Measurements from ENCODE around the gene MBOAT7.

MBOAT7 gene

DNA sequence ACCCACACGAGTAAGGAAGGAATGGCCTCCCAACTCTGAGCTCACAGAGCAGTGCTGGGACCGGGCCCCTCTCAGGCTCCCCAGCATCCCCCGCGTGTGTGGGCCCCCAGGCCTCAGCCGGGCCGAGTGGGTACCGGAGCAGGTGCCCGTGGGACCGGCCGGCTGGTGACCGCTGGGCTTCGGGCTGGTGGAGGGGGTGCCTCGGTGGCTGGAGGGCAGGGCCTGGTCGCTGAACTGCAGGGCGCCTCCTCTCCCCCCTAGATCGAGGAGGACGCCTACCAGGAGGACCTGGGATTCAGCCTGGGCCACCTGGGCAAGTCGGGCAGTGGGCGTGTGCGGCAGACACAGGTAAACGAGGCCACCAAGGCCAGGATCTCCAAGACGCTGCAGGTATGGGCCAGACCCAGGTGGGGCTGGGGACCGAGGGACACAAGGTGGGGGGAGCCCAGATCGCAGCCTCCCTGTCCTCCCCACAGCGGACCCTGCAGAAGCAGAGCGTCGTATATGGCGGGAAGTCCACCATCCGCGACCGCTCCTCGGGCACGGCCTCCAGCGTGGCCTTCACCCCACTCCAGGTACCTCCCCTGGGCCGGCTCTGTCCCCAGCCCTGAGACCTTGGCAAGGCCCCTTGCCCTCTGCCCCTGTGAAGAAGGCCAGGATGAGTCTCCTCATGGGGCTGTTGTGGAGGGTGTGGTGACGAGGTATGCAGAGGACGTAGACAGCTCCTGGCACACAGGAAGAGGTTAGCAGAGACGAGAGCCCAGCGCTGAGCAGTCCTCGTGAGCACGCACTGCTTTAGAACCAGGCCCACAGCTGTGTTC is 60.4 kb downstream of the MBOAT7 start:
- no peaks in the 10 kb centered on the region for H3K4me1 ChIP-seq (ENCODE audit: insufficient read depth, low read length)
- peaks cover 65% of the 10 kb centered on the region for H3K36me3 ChIP-seq (ENCODE audit: insufficient read depth, low read length)
- no peak overlapping the region for H2AFZ ChIP-seq (ENCODE audit: low read depth, low read length)
- no peak overlapping the region for H3K4me3 ChIP-seq (ENCODE audit: low read length)
- no peaks in the 10 kb centered on the region for H3K9me3 ChIP-seq (ENCODE audit: low read length)
- H3K27me3 ChIP-seq (ENCODE audit: insufficient read depth, low read length) = no peaks in the 10 kb centered on the region

DNA sequence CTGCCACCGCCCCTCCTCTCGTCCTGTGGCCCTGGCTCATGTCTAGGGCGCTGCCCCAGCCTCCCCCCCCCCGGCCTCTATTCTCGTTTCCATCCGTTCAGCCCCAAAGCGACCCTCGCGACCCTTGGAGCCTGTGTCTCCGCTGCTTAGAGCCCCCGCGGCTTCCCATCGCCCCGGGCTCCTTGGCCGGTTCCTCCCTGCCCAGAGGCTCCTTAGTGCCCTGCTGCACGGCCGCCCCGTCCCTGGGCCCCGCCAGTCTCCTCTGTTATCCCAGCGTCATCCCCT is 61.0 kb downstream of the MBOAT7 start:
- Histone ChIP-seq H3K4me3 (ENCODE audit: low read length) (no peak overlapping the region), H3K4me1 (ENCODE audit: insufficient read depth, low read length) (no peaks in the 10 kb centered on the region), H2AFZ (ENCODE audit: low read depth, low read length) (no peak overlapping the region), H3K27me3 (ENCODE audit: insufficient read depth, low read length) (no peaks in the 10 kb centered on the region), H3K36me3 (ENCODE audit: insufficient read depth, low read length) (peaks cover 71% of the 10 kb centered on the region), H3K9me3 (ENCODE audit: low read length) (no peaks in the 10 kb centered on the region)

DNA sequence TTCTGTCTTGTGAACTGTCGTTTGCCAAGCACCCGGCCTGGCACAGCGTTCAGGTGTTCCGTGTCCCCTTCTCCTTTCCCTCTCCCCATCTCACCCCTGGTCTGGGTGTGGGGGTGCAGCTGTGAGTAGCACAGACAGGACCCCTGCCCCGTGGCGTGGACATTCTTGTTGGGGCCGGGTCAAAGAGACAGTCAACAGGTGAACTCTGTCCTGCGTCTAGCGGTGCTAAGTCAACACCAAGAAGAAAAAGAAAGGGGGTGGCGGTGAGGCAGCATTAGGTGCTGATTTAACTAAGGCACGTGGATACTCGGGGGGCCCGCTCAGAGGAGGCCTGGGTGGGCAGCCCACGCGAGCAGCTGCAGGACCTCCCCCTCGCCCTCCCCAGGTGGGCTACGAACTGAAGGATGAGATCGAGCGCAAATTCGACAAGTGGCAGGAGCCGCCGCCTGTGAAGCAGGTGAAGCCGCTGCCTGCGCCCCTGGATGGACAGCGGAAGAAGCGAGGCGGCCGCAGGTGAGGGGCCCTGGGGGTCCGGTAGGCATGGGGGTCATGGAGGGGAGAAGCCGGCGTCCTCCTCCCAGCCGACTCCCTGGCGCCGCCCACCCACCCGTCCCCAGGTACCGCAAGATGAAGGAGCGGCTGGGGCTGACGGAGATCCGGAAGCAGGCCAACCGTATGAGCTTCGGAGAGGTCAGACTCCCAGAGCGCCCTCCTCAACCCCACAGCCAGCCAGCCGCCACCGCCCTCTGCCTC is 61.5 kb downstream of the MBOAT7 start:
- Histone ChIP-seq H3K27me3 (ENCODE audit: insufficient read depth, low read length) (no peaks in the 10 kb centered on the region), H3K9me3 (ENCODE audit: low read length) (no peaks in the 10 kb centered on the region), H3K36me3 (ENCODE audit: insufficient read depth, low read length) (peaks cover 76% of the 10 kb centered on the region), H2AFZ (ENCODE audit: low read depth, low read length) (no peak overlapping the region), H3K4me3 (ENCODE audit: low read length) (no peak overlapping the region), H3K4me1 (ENCODE audit: insufficient read depth, low read length) (no peaks in the 10 kb centered on the region)

- Histone ChIP-seq H3K4me3 (ENCODE audit: low read length) (no peak overlapping the region), H3K36me3 (ENCODE audit: insufficient read depth, low read length) (peaks cover 81% of the 10 kb centered on the region), H2AFZ (ENCODE audit: low read depth, low read length) (no peak overlapping the region), H3K9me3 (ENCODE audit: low read length) (no peaks in the 10 kb centered on the region), H3K27me3 (ENCODE audit: insufficient read depth, low read length) (no peaks in the 10 kb centered on the region), H3K4me1 (ENCODE audit: insufficient read depth, low read length) (no peaks in the 10 kb centered on the region)
Measured at GRCh38 chr19:54125713-54126112, 63.7 kb downstream of the MBOAT7 start.

GRCh38 chr19:54124393-54124792 is 65.0 kb downstream of the MBOAT7 start:
- Histone ChIP-seq H3K27me3 (ENCODE audit: insufficient read depth, low read length) (no peaks in the 10 kb centered on the region), H3K4me3 (ENCODE audit: low read length) (no peak overlapping the region), H3K9me3 (ENCODE audit: low read length) (no peaks in the 10 kb centered on the region), H2AFZ (ENCODE audit: low read depth, low read length) (no peak overlapping the region), H3K36me3 (ENCODE audit: insufficient read depth, low read length) (peaks cover 82% of the 10 kb centered on the region), H3K4me1 (ENCODE audit: insufficient read depth, low read length) (no peaks in the 10 kb centered on the region)

DNA sequence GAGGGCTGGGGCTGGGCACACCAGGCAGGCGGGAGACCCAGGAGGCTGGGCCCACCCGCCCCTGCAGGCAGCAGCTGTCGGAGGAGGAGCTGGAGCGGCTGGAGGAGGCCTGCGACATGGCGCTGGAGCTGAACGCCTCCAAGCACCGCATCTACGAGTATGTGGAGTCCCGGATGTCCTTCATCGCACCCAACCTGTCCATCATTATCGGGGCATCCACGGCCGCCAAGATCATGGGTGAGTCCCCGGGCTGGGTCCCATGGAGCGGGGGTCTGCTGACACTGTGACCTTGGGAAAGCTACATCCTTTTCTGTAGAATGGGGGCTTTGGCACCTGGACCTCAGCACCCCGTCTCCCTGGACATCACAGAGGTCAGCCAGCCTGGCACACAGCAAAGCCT is 65.7 kb downstream of the MBOAT7 start:
- H3K27me3 ChIP-seq (ENCODE audit: insufficient read depth, low read length) = no peaks in the 10 kb centered on the region
- H2AFZ ChIP-seq (ENCODE audit: low read depth, low read length) = no peak overlapping the region
- peaks cover 78% of the 10 kb centered on the region for H3K36me3 ChIP-seq (ENCODE audit: insufficient read depth, low read length)
- no peaks in the 10 kb centered on the region for H3K4me1 ChIP-seq (ENCODE audit: insufficient read depth, low read length)
- H3K4me3 ChIP-seq (ENCODE audit: low read length) = no peak overlapping the region
- H3K9me3 ChIP-seq (ENCODE audit: low read length) = no peaks in the 10 kb centered on the region

All from neuron (in vitro differentiated cells).